Measurements from ENCODE around the gene TBCD. TPM values are rescaled to one million over a fixed set of nuclear protein-coding genes. Genes with fewer than 3 reads are reported as not detected.

TBCD gene
- total RNA-seq, 2 donors from 2014 or later: 38.9 to 74.8 TPM

DNA sequence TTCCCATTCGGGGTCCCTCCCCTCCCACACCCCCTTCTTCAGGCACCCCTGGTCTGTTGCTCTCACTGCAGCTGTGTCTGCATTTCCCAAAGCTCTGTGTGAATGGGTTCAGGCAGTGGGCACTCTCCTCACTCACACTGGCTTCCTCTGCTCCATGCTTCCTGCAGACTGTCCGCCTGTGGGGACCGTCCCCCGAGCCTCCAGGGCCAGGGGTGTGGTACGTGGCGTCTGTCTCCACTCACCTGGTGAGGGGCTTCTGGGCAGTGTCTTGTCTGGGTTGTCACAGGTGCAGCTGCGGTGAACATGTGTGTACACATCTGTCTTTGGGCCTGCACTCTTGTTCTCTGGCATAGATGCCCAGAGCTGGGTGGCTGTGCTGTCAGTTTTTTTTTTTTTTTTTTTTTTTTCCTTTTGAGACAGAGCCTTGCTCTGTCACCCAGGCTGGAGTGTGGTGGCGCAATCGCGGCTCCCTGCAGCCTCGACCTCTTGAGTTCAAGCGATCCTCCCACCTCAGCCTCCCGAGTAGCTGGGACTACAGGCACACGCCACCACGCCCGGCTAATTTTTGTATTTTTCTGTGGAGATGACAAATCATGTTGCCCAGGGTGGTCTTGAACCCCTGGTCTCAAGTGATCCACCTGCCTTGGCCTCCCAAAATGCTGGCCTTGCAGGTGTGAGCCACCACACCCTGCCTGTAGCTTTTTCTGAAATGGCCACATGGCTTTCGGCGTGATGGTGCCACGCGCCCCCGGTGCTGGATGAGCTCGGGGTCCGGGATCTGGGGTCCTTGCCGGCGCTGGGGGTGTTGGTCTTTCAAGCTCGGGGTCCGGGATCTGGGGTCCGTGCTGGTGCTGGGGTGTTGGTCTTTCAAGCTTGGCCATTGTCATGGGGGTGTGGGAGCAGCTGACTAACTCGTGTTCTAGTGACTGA lies 144.5 kb downstream of the TBCD start:
- intact Hi-C loops (cut with DNase I): no loop called here
- no peaks in the 10 kb centered on the region for H3K27me3 ChIP-seq
- ATAC-seq (no peak), DNase-seq (no peak)
- peaks cover 30% of the 10 kb centered on the region for H3K4me1 ChIP-seq
- H3K4me3 ChIP-seq: no peak overlapping the region
- TF ChIP-seq CTCF (IDR thresholded peaks at IDR 0.05) (no peak), POLR2A (IDR thresholded peaks at IDR 0.05) (no peak)
- 92 to 94% methylated on average over 25 to 29 of the region's 29 CpGs for WGBS, 2 donors
- H3K36me3 ChIP-seq (replicated peaks in 1 of 2; ENCODE audit: insufficient read depth in 1 of 2, low read depth in 2 of 2): no peaks in the 10 kb centered on the region
- no peak overlapping the region for H3K27ac ChIP-seq
- H3K9me3 ChIP-seq: no peaks in the 10 kb centered on the region

GRCh38 chr17:82897514-82898249 lies 145.8 kb downstream of the TBCD start:
- ATAC-seq: no peak
- DNase-seq: no peak

DNA sequence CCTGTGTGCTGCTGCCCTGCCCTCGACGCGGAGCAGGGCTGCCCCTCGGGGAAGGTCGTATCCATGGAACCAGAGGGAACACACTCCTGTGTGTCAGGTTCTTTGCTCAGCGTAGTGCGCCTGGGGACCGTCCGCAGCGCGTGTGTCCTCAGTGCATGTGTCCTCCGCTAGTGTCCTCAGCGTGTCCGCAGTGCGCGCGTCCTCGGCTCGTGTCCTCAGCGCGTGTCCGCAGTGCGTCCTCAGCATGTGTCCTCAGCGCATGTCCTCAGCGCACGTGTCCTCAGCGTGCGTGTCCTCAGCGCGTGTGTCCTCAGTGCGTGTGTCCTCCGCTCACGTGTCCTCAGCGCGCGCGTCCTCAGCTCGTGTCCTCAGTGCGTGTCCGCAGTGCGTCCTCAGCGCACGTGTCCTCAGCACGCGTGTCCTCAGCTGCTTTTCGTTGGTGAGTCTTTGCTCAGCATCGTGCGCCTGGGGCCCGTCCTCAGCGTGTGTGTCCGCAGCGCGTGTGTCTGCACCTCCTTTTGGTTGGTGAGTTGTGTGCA lies 147.2 kb downstream of the TBCD start:
- 93 to 96% methylated on average over 51 to 53 of the region's 53 CpGs for WGBS, 2 donors
- ATAC-seq: no peak
- DNase-seq: no peak

More at GRCh38 chr17:82897514-82898249, 145.8 kb downstream of the TBCD start:
- 95% methylated on average over 17 to 22 of the region's 24 CpGs for WGBS, 2 donors
- intact Hi-C loops (cut with DNase I): no loop called here
- Histone ChIP-seq H3K27me3 (no peaks in the 10 kb centered on the region), H3K27ac (no peak overlapping the region), H3K36me3 (replicated peaks in 1 of 2; ENCODE audit: insufficient read depth in 1 of 2, low read depth in 2 of 2) (no peaks in the 10 kb centered on the region), H3K4me1 (peaks cover 17% of the 10 kb centered on the region), H3K4me3 (no peak overlapping the region), H3K9me3 (no peaks in the 10 kb centered on the region)
- TF ChIP-seq POLR2A (IDR thresholded peaks at IDR 0.05) (no peak), CTCF (IDR thresholded peaks at IDR 0.05) (no peak)

DNA sequence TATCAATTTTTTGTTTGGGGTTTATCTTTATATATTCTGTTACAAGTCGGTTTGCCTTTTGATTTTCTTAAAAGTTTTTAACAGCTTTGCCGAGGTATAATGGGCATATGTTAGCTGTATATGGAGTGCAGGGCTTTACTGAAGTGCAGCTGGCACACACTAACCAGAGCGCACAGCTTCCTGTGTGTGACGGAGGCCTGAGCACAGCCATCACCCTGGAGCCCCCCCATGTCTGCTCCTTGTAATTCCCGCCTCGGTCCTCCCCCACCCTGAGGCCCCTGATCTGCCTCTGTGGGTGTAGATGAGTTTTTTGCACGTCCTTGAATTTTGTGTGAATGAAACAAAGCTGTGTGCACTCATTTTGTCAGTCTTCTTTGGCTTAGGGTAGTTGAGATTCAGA lies 148.1 kb downstream of the TBCD start:
- intact Hi-C loops (cut with DNase I): no loop called here
- no peak for TF ChIP-seq POLR2A (IDR thresholded peaks at IDR 0.05)
- TF ChIP-seq CTCF (IDR thresholded peaks at IDR 0.05): no peak
- DNase-seq: no peak
- no peak overlapping the region for H3K27ac ChIP-seq
- no peaks in the 10 kb centered on the region for H3K4me1 ChIP-seq
- 80 to 83% methylated on average over 7 of the region's 7 CpGs for WGBS, 2 donors
- no peaks in the 10 kb centered on the region for H3K27me3 ChIP-seq
- no peaks in the 10 kb centered on the region for H3K9me3 ChIP-seq
- H3K36me3 ChIP-seq (replicated peaks in 1 of 2; ENCODE audit: insufficient read depth in 1 of 2, low read depth in 2 of 2): peaks cover 0 to 2% of the 10 kb centered on the region in 2 donors
- ATAC-seq: no peak
- H3K4me3 ChIP-seq: no peak overlapping the region

More for the DNA sequence above, 147.2 kb downstream of the TBCD start:
- H3K4me3 ChIP-seq: no peak overlapping the region
- H3K27ac ChIP-seq: no peak overlapping the region
- intact Hi-C loops (cut with DNase I): no loop called here
- peaks cover 8% of the 10 kb centered on the region for H3K4me1 ChIP-seq
- H3K27me3 ChIP-seq: no peaks in the 10 kb centered on the region
- H3K36me3 ChIP-seq (replicated peaks in 1 of 2; ENCODE audit: insufficient read depth in 1 of 2, low read depth in 2 of 2): no peaks in the 10 kb centered on the region
- H3K9me3 ChIP-seq: no peaks in the 10 kb centered on the region
- TF ChIP-seq CTCF (IDR thresholded peaks at IDR 0.05): no peak
- no peak for TF ChIP-seq POLR2A (IDR thresholded peaks at IDR 0.05)
